Kidney epithelial cell (primary cell): ENCODE measurements around the gene PRDM8. TPM values are rescaled to one million over a fixed set of nuclear protein-coding genes. Genes with fewer than 3 reads are reported as not detected.

Experiments used
- DNase-seq: peaks from one replicate; pipeline ENCODE4 v3.0.0-alpha.2; 2010; ENCODE audit warnings: low read depth
- H3K27me3 ChIP-seq: 2 replicates; pipeline ENCODE4 v1.6.0; 2011; ENCODE audit warnings: low read length; ENCODE audit not compliant: control insufficient read depth, insufficient read depth
- H3K36me3 ChIP-seq: 2 replicates; pipeline ENCODE4 v1.5.1; 2011; ENCODE audit warnings: low read length; ENCODE audit not compliant: control insufficient read depth, insufficient read depth
- H3K4me3 ChIP-seq: 2 replicates; pipeline ENCODE4 v1.5.1; 2011; ENCODE audit warnings: low read depth, mild to moderate bottlenecking, control low read depth, low read length
- CTCF ChIP-seq: IDR thresholded peaks from 2 replicates; pipeline ENCODE4 v1.5.1; 2011; ENCODE audit warnings: mild to moderate bottlenecking, moderate library complexity, low read length, control low read depth, inconsistent platforms; ENCODE audit not compliant: insufficient read depth, poor library complexity, severe bottlenecking
- total RNA-seq: library from RNA; depleted of rRNA; stranded (reverse); fragments of >200 nt; gene quantifications from 2 replicates; pipeline ENCODE4 v1.2.3, GENCODE V29; 2015

PRDM8 gene
- total RNA-seq, 1 donor from 2014 or later: 0.17 TPM

- no peak for DNase-seq
- Histone ChIP-seq H3K4me3 (no peak overlapping the region), H3K36me3 (no peaks in the 10 kb centered on the region), H3K27me3 (no peaks in the 10 kb centered on the region)
- TF ChIP-seq CTCF: no peak
These were observed 31.8 kb downstream of the PRDM8 start for GRCh38 chr4:80229128-80229527.

- H3K27me3 ChIP-seq: no peaks in the 10 kb centered on the region
- H3K4me3 ChIP-seq: no peak overlapping the region
- no peak for DNase-seq
- no peaks in the 10 kb centered on the region for H3K36me3 ChIP-seq
- no peak for TF ChIP-seq CTCF
These were observed 32.3 kb downstream of the PRDM8 start for GRCh38 chr4:80229590-80229989.

GRCh38 chr4:80231180-80231579 is 33.9 kb downstream of the PRDM8 start:
- DNase-seq: no peak
- no peaks in the 10 kb centered on the region for H3K27me3 ChIP-seq

GRCh38 chr4:80232707-80233370 is 35.5 kb downstream of the PRDM8 start:
- H3K4me3 ChIP-seq: no peak overlapping the region
- H3K36me3 ChIP-seq: no peaks in the 10 kb centered on the region
- TF ChIP-seq CTCF: no peak
- no peaks in the 10 kb centered on the region for H3K27me3 ChIP-seq
- no peak for DNase-seq

More at GRCh38 chr4:80231180-80231579, 33.9 kb downstream of the PRDM8 start:
- Histone ChIP-seq H3K4me3 (no peak overlapping the region), H3K36me3 (no peaks in the 10 kb centered on the region)
- TF ChIP-seq CTCF: no peak

- no peak for TF ChIP-seq CTCF
- no peaks in the 10 kb centered on the region for H3K27me3 ChIP-seq
These were observed 36.1 kb downstream of the PRDM8 start for GRCh38 chr4:80233390-80233789.

GRCh38 chr4:80235451-80235850 is 38.1 kb downstream of the PRDM8 start:
- no peak for DNase-seq
- no peak overlapping the region for H3K4me3 ChIP-seq
- no peak for TF ChIP-seq CTCF
- H3K36me3 ChIP-seq: no peaks in the 10 kb centered on the region
- no peaks in the 10 kb centered on the region for H3K27me3 ChIP-seq

More at GRCh38 chr4:80233390-80233789, 36.1 kb downstream of the PRDM8 start:
- DNase-seq: no peak
- no peak overlapping the region for H3K4me3 ChIP-seq
- H3K36me3 ChIP-seq: no peaks in the 10 kb centered on the region
